ENCODE data around the gene NACC2. TPM values are rescaled to one million over a fixed set of nuclear protein-coding genes. Genes with fewer than 3 reads are reported as not detected.

NACC2 gene
- polyA plus RNA-seq, 3 donors: 8.1 to 32.4 (median 8.7) TPM

DNA sequence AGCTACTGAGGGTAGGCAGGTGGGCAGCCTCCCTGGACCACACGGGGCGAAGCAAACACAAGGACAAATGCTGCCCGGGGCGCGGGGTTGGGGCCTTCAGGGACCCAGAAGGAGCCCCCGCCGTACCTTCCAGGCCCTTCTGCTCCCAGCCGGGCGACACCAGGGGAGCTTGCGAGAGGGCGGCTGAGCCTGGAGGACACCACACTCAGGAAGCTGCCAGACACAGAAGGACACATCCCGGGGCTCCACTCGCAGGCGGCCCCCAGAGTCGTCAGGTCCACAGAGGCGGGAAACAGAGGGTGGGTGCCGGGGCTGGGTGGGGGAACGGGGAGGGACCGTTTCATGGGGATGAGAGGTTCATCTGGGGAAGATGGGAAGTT is 75.4 kb downstream of the NACC2 start:
- intact Hi-C loops (cut with micrococcal nuclease): no loop called here
- H3K36me3 ChIP-seq (replicated peaks in 1 of 2; ENCODE audit: control insufficient read depth in 1 of 2, insufficient read depth in 2 of 2, low read length in 2 of 2): peaks cover 49 to 77% of the 10 kb centered on the region in 2 donors
- Mint-ChIP-seq H3K36me3 (peaks cover 38 to 69% of the 10 kb centered on the region in 2 donors), H3K4me1 (peaks cover 17% of the 10 kb centered on the region), H3K27me3 (ENCODE audit: low read depth in 3 of 3) (no peaks in the 10 kb centered on the region), H3K27ac (peak overlapping the region in 1 of 7 donors; percentile 53), H3K9me3 (no peaks in the 10 kb centered on the region), H3K4me3 (no peak overlapping the region)
- no peak overlapping the region for H3K9ac ChIP-seq (ENCODE audit: insufficient read depth, low read length, poor library complexity, severe bottlenecking)
- peaks cover 98% of the 10 kb centered on the region for H3K79me2 ChIP-seq (ENCODE audit: insufficient read depth, low read length)
- no peaks in the 10 kb centered on the region for H3K4me1 ChIP-seq (ENCODE audit: control insufficient read depth in 1 of 2, insufficient read depth in 2 of 2, low read length in 2 of 2)
- peaks cover 100% of the 10 kb centered on the region for H4K20me1 ChIP-seq (ENCODE audit: insufficient read depth, low read length)
- no peaks in the 10 kb centered on the region for H3K9me3 ChIP-seq (replicated peaks in 1 of 2; ENCODE audit: control insufficient read depth in 1 of 2, insufficient read depth in 1 of 2, low read length in 2 of 2)
- H3K27me3 ChIP-seq (ENCODE audit: control insufficient read depth in 2 of 2, insufficient read depth in 2 of 2, low read length in 2 of 2): no peaks in the 10 kb centered on the region
- TF ChIP-seq, protein P1, sequence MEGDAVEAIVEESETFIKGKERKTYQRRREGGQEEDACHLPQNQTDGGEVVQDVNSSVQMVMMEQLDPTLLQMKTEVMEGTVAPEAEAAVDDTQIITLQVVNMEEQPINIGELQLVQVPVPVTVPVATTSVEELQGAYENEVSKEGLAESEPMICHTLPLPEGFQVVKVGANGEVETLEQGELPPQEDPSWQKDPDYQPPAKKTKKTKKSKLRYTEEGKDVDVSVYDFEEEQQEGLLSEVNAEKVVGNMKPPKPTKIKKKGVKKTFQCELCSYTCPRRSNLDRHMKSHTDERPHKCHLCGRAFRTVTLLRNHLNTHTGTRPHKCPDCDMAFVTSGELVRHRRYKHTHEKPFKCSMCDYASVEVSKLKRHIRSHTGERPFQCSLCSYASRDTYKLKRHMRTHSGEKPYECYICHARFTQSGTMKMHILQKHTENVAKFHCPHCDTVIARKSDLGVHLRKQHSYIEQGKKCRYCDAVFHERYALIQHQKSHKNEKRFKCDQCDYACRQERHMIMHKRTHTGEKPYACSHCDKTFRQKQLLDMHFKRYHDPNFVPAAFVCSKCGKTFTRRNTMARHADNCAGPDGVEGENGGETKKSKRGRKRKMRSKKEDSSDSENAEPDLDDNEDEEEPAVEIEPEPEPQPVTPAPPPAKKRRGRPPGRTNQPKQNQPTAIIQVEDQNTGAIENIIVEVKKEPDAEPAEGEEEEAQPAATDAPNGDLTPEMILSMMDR (IDR thresholded peaks at IDR 0.05): no peak
- no peak for DNase-seq
- H3K27ac ChIP-seq (ENCODE audit: low read depth in 1 of 2, low read length in 2 of 2): no peak overlapping the region
- H3K4me3 ChIP-seq (replicated peaks in 1 of 3; ENCODE audit: low read depth in 2 of 3, low read length in 3 of 3): no peak overlapping the region
- no peak overlapping the region for H2AFZ ChIP-seq (ENCODE audit: insufficient read depth, low read depth, low read length, poor library complexity, severe bottlenecking)
- no peak overlapping the region for H3K4me2 ChIP-seq (replicated peaks; ENCODE audit: extremely low read depth, low read length, poor library complexity, severe bottlenecking)
- 97% methylated on average over 11 of the region's 19 CpGs for WGBS (ENCODE audit: insufficient coverage)

DNA sequence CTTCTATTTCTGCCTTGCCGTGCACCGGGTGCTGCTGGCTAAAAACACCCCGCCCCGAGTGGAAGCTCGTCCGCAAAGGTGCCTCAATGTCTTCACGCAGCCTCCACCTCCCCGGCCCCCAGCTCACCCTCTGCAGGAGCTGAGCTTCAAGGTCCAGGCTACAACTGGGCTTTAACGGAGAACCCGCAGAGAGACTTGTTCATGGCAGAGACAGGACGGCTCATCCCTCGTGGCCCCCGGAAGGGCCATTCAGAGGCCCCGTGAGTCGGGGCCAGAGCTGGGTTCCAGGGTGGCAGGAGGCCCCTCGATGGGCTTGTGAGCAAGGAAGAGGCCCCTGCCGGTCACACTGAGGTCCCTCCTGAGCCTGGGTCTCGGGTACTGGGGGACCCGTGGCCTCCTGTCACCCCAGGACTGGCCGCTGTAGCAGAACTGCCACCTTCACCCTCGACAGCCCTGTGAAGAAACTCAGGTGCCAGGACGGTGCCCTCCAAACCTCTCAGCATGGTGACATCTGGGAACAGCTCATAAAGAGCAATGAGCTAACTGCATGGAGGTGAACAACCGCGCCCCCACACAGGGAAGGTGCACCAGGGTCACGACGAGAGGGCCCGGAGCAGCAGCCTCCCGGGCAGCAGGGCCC is 75.9 kb downstream of the NACC2 start:
- Histone ChIP-seq H3K9me3 (replicated peaks in 1 of 2; ENCODE audit: control insufficient read depth in 1 of 2, insufficient read depth in 1 of 2, low read length in 2 of 2) (no peaks in the 10 kb centered on the region), H3K4me2 (replicated peaks; ENCODE audit: extremely low read depth, low read length, poor library complexity, severe bottlenecking) (no peak overlapping the region), H3K4me1 (ENCODE audit: control insufficient read depth in 1 of 2, insufficient read depth in 2 of 2, low read length in 2 of 2) (no peaks in the 10 kb centered on the region), H3K9ac (ENCODE audit: insufficient read depth, low read length, poor library complexity, severe bottlenecking) (no peak overlapping the region), H3K27me3 (ENCODE audit: control insufficient read depth in 2 of 2, insufficient read depth in 2 of 2, low read length in 2 of 2) (no peaks in the 10 kb centered on the region), H3K27ac (ENCODE audit: low read depth in 1 of 2, low read length in 2 of 2) (peak overlapping the region in 1 of 2 donors; percentile 20), H2AFZ (ENCODE audit: insufficient read depth, low read depth, low read length, poor library complexity, severe bottlenecking) (no peak overlapping the region), H4K20me1 (ENCODE audit: insufficient read depth, low read length) (peaks cover 100% of the 10 kb centered on the region), H3K4me3 (replicated peaks in 1 of 3; ENCODE audit: low read depth in 2 of 3, low read length in 3 of 3) (no peak overlapping the region), H3K79me2 (ENCODE audit: insufficient read depth, low read length) (peaks cover 97% of the 10 kb centered on the region), H3K36me3 (replicated peaks in 1 of 2; ENCODE audit: control insufficient read depth in 1 of 2, insufficient read depth in 2 of 2, low read length in 2 of 2) (peaks cover 51 to 79% of the 10 kb centered on the region in 2 donors)
- H3K27ac Mint-ChIP-seq: peak overlapping the region in 1 of 7 donors; percentile 57
- intact Hi-C loops (cut with micrococcal nuclease): no loop called here
- no peak overlapping the region for H3K4me3 Mint-ChIP-seq
- no peaks in the 10 kb centered on the region for H3K27me3 Mint-ChIP-seq (ENCODE audit: low read depth in 3 of 3)
- 94% methylated on average over 28 of the region's 28 CpGs for WGBS (ENCODE audit: insufficient coverage)
- TF ChIP-seq, protein P1 (IDR thresholded peaks at IDR 0.05): no peak
- no peak for DNase-seq
- peaks cover 41 to 69% of the 10 kb centered on the region in 2 donors for H3K36me3 Mint-ChIP-seq
- peaks cover 14% of the 10 kb centered on the region for H3K4me1 Mint-ChIP-seq
- H3K9me3 Mint-ChIP-seq: no peaks in the 10 kb centered on the region

Data from CD14-positive monocyte (primary cell).